Fibroblast of villous mesenchyme (primary cell): ENCODE measurements around the gene GRM8. TPM values are rescaled to one million over a fixed set of nuclear protein-coding genes. Genes with fewer than 3 reads are reported as not detected.
A peak's percentile ranks its signal among the peaks of the same experiment; 100 is the strongest.

Experiments
- DNase-seq: peaks from one replicate; pipeline ENCODE4 v3.0.0-alpha.2; 2010; ENCODE audit warnings: low read depth
- H3K4me3 ChIP-seq: 2 replicates; pipeline ENCODE4 v1.5.1; 2011; ENCODE audit warnings: low read depth, mild to moderate bottlenecking, low read length
- CTCF ChIP-seq: IDR thresholded peaks from 2 replicates; pipeline ENCODE4 v1.5.1; 2012; ENCODE audit warnings: low read depth, mild to moderate bottlenecking, low read length; ENCODE audit not compliant: insufficient read depth
- total RNA-seq: library from RNA; depleted of rRNA; stranded (reverse); fragments of >200 nt; gene quantifications from 2 replicates; pipeline ENCODE4 v1.2.3, GENCODE V29; 2012

GRM8 gene
- total RNA-seq, 1 donor, result not detected

- TF ChIP-seq CTCF, result peak; percentile 12
- H3K4me3 ChIP-seq, result no peak overlapping the region
- peak; percentile 0 for DNase-seq
Observed at GRCh38 chr7:126856691-126857291, 395.9 kb downstream of the GRM8 start.

GRCh38 chr7:126845331-126845730 lies 407.4 kb downstream of the GRM8 start:
- no peak for DNase-seq
- H3K4me3 ChIP-seq, result no peak overlapping the region
- TF ChIP-seq CTCF, result no peak

- no peak for DNase-seq
- TF ChIP-seq CTCF, result no peak
- H3K4me3 ChIP-seq, result no peak overlapping the region
Observed at GRCh38 chr7:126843883-126844282, 408.9 kb downstream of the GRM8 start.

- DNase-seq, result no peak
- TF ChIP-seq CTCF, result no peak
- no peak overlapping the region for H3K4me3 ChIP-seq
Observed at GRCh38 chr7:126843336-126843735, 409.4 kb downstream of the GRM8 start.

GRCh38 chr7:126842451-126842850 lies 410.3 kb downstream of the GRM8 start:
- H3K4me3 ChIP-seq, result no peak overlapping the region
- TF ChIP-seq CTCF, result no peak
- DNase-seq, result no peak

- H3K4me3 ChIP-seq, result no peak overlapping the region
- TF ChIP-seq CTCF, result no peak
- DNase-seq, result no peak
Observed at GRCh38 chr7:126840869-126841268, 411.9 kb downstream of the GRM8 start.

GRCh38 chr7:126839624-126840023 lies 413.1 kb downstream of the GRM8 start:
- DNase-seq, result no peak
- H3K4me3 ChIP-seq, result no peak overlapping the region
- TF ChIP-seq CTCF, result no peak
